ENCODE results near the gene ISG20L2. TPM values are rescaled to one million over a fixed set of nuclear protein-coding genes. Genes with fewer than 3 reads are reported as not detected.
"Not testable (repeated sequence)": the region's sequence is repeated elsewhere in the genome, so short reads cannot be mapped to it uniquely, and the experiment has no call there.

Gene ISG20L2
- total RNA-seq, 2 donors from 2014 or later = 13.6 to 18.0 TPM

DNA sequence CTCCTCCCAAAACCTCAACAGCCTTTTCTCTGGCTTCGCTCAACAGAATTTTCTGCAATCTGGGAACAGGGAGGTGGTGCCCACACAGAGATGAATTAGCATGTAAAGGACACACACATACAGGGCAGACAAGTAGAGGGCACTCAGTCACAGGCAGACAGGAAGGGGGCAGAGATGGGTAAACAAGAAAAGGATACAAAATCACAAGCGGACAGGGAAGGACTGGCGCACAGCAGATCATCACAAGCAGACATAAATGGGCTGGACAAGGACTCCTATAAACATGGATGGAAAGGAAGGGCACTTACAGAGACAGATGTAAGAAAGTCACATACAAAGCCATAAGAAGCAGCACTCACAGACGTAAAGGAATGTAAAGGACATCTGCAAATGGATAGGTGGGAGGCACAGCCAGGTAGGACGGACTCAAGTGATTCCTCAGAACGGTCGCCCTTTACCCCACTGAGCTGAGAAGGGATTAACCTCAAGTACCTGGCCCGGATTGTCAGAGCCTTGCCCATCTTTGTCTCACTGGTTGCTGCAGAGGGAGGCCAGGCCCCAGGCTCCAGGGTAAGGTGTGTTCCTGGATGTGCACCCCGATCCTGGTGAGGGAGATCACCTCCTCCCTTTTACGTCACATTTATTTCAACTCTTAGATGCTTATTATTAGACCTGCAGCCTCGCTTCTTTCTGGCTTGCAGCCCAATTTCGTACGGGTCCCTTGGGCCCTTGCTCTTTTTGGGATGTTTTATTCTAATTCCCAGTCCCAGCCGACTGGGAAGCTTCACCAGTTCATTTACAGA lies 37.9 kb upstream of the ISG20L2 start:
- DNase-seq (ENCODE audit: low spot score) = no peak
- TF ChIP-seq, protein P1, sequence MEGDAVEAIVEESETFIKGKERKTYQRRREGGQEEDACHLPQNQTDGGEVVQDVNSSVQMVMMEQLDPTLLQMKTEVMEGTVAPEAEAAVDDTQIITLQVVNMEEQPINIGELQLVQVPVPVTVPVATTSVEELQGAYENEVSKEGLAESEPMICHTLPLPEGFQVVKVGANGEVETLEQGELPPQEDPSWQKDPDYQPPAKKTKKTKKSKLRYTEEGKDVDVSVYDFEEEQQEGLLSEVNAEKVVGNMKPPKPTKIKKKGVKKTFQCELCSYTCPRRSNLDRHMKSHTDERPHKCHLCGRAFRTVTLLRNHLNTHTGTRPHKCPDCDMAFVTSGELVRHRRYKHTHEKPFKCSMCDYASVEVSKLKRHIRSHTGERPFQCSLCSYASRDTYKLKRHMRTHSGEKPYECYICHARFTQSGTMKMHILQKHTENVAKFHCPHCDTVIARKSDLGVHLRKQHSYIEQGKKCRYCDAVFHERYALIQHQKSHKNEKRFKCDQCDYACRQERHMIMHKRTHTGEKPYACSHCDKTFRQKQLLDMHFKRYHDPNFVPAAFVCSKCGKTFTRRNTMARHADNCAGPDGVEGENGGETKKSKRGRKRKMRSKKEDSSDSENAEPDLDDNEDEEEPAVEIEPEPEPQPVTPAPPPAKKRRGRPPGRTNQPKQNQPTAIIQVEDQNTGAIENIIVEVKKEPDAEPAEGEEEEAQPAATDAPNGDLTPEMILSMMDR (IDR thresholded peaks at IDR 0.05) = no peak
- Histone ChIP-seq H3K36me3 (peaks cover 7% of the 10 kb centered on the region), H3K27me3 (no peaks in the 10 kb centered on the region), H3K9me3 (no peaks in the 10 kb centered on the region), H3K4me1 (peaks cover 0 to 47% of the 10 kb centered on the region in 2 donors), H3K27ac (peak overlapping the region; percentile 92 to 94), H3K4me3 (peak overlapping the region; percentile 47 to 88)

DNA sequence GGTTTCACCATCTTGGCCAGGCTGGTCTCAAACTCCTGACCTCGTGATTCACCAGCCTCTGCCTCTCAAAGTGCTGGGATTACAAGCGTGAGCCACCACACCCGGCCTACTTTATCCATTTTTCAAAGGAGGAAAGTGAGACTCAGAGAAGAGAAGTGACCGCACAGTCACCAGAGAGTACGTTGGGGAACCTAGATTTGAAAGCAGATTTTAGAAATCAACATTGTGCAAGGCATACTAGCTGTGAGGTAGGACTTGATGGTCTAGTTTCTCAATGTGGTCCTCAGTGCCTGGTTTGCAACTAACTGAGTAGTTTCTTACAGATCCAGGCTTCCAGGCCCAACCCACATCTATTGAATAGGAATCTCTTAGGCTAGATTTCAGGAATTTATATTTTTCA lies 37.1 kb upstream of the ISG20L2 start:
- H3K9me3 ChIP-seq = no peaks in the 10 kb centered on the region
- peak overlapping the region; percentile 92 to 94 for H3K27ac ChIP-seq
- no peak overlapping the region for H3K4me3 ChIP-seq
- TF ChIP-seq, protein P1 (IDR thresholded peaks at IDR 0.05) = no peak
- peaks cover 0 to 40% of the 10 kb centered on the region in 2 donors for H3K4me1 ChIP-seq
- H3K27me3 ChIP-seq = no peaks in the 10 kb centered on the region
- DNase-seq (ENCODE audit: low spot score) = no peak
- peaks cover 4% of the 10 kb centered on the region for H3K36me3 ChIP-seq

DNA sequence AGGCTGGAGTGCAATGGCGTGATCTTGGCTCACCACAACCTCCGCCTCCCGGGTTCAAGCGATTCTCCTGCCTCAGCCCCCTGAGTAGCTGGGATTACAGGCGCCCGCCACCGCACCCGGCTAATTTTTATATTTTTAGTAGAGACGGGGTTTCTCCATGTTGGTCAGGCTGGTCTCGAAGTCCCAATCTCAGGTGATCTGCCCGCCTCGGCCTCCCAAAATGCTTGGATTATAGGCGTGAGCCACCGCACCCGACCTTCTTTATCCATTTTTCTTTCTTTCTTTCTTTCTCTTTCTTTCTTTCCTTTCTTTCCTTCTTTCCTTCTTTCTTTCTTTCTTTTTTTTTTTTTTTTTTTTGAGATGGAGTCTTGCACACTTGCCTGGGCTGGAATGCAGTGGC lies 36.6 kb upstream of the ISG20L2 start:
- H3K27me3 ChIP-seq; H3K9me3 ChIP-seq; DNase-seq (ENCODE audit: low spot score); H3K36me3 ChIP-seq; H3K27ac ChIP-seq; H3K4me3 ChIP-seq: not testable (repeated sequence)
- H3K4me1 ChIP-seq = peaks cover 0 to 35% of the 10 kb centered on the region in 2 donors

GRCh38 chr1:156760796-156761104 lies 32.2 kb upstream of the ISG20L2 start:
- TF ChIP-seq, protein P1 (IDR thresholded peaks at IDR 0.05) = no peak
- H3K4me1 ChIP-seq = peaks cover 0 to 2% of the 10 kb centered on the region in 2 donors
- no peaks in the 10 kb centered on the region for H3K36me3 ChIP-seq
- no peak for DNase-seq (ENCODE audit: low spot score)
- H3K9me3 ChIP-seq = no peaks in the 10 kb centered on the region
- H3K27me3 ChIP-seq = no peaks in the 10 kb centered on the region
- no peak overlapping the region for H3K27ac ChIP-seq
- H3K4me3 ChIP-seq = no peak overlapping the region

DNA sequence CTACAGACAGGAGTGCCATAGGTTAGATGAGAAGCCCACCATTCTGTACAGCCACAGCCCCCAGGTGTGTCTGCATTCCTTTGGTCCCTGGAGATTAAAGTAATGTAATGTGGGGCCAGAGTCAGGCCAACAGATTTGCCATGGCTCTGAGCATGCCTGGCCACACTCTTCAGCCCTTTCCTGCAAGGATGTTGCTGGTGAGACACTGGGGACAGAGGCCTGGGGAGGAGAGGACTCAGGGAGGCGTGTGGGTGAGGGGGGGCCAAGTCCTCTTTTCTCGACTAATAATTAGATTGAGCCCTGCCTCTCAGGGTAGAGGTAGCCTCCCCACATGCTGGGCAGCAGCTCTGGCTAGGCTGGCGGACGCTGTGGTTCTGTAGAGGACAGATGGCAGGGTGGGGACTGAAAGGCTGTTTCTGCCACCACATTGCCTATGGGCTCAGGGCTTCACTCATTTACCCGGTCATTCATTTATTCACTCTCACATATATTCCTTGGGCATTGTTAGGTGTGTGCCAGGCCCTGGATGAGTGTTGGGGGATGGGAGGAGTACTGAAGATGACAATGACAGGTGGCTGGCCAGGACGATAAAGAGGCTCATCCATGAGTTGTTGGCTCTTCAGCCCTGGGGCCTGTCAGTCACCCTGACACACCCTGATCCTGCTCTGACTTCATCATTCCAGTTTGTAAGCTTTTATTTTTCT lies 31.7 kb upstream of the ISG20L2 start:
- TF ChIP-seq, protein P1 (IDR thresholded peaks at IDR 0.05) = no peak
- Histone ChIP-seq H3K27me3 (no peaks in the 10 kb centered on the region), H3K4me1 (no peaks in the 10 kb centered on the region), H3K36me3 (no peaks in the 10 kb centered on the region), H3K27ac (no peak overlapping the region), H3K4me3 (no peak overlapping the region), H3K9me3 (no peaks in the 10 kb centered on the region)
- DNase-seq (ENCODE audit: low spot score) = no peak

DNA sequence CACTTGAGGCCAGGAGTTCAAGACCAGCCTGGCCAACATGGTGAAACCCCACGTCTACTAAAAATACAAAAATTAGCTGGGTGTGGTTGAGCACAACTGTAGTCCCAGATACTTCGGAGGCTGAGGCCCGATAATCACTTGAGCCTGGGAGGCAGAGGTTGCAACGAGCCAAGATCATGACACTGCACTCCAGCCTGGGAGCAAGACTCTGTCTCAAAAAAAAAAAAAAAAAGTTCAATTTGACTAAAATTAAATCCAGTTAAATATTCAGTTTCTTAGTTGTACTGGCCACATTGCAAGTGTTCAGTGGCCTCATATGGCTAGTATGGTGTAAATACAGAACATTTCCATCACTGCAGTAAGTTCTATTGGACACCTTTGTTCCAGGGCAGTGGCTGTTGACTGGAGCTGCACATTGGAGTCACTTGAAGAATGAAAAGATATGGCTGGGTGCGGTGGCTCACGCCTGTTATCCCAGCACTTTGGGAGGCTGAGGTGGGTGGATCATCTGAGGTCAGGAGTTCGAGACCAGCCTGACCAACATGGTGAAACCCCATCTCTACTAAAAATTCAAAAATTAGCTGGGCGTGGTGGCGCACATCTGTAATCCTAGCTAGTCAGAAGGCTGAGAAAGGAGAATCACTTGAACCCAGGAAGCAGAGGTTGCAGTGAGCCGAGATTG lies 29.1 kb upstream of the ISG20L2 start:
- DNase-seq (ENCODE audit: low spot score); H3K36me3 ChIP-seq; H3K9me3 ChIP-seq; H3K4me3 ChIP-seq; H3K27me3 ChIP-seq; H3K4me1 ChIP-seq; H3K27ac ChIP-seq: not testable (repeated sequence)

All from right atrium auricular region (tissue), 2 donors.